H9 (cell line): ENCODE results near the gene B4GALNT1. TPM values are rescaled to one million over a fixed set of nuclear protein-coding genes. Genes with fewer than 3 reads are reported as not detected.
A peak's percentile ranks its signal among the peaks of the same experiment; 100 is the strongest.

ENCODE experiments used
- DNase-seq: peaks from one replicate; pipeline ENCODE4 v3.0.0-alpha.2; 2017
- H2AFZ ChIP-seq: one replicate; pipeline ENCODE4 v1.6.1; 2013; ENCODE audit warnings: mild to moderate bottlenecking, low read length, control low read depth, moderate library complexity
- H2AK5ac ChIP-seq: 2 replicates; pipeline ENCODE4 v1.6.1; 2013; ENCODE audit warnings: low read length, control low read depth, mixed read lengths; ENCODE audit not compliant: insufficient read length
- H2BK120ac ChIP-seq: one replicate; pipeline ENCODE4 v1.6.1; 2013; ENCODE audit warnings: low read depth, mild to moderate bottlenecking, low read length, control low read depth, inconsistent platforms; ENCODE audit not compliant: poor library complexity, severe bottlenecking
- H2BK12ac ChIP-seq: 2 replicates; pipeline ENCODE4 v1.6.1; 2013; ENCODE audit warnings: low read length, control low read depth, mixed read lengths, low read depth; ENCODE audit not compliant: insufficient read length
- H2BK15ac ChIP-seq: 2 replicates; pipeline ENCODE4 v1.6.1; 2013; ENCODE audit warnings: low read depth, low read length, control low read depth
- H2BK20ac ChIP-seq: one replicate; pipeline ENCODE4 v1.6.1; 2013; ENCODE audit warnings: low read depth, mild to moderate bottlenecking, low read length, control low read depth, inconsistent platforms; ENCODE audit not compliant: poor library complexity, severe bottlenecking
- H2BK5ac ChIP-seq: 2 replicates; pipeline ENCODE4 v1.6.1; 2013; ENCODE audit warnings: low read length, control low read depth, mixed read lengths; ENCODE audit not compliant: insufficient read length
- H3K14ac ChIP-seq: 2 replicates; pipeline ENCODE4 v1.6.1; 2013; ENCODE audit warnings: low read length, control low read depth; ENCODE audit not compliant: insufficient read depth
- H3K18ac ChIP-seq: 2 replicates; pipeline ENCODE4 v1.6.1; 2013; ENCODE audit warnings: low read depth, mild to moderate bottlenecking, mixed read lengths, low read length, control low read depth; ENCODE audit not compliant: insufficient read length
- H3K23ac ChIP-seq: 2 replicates; pipeline ENCODE4 v1.6.1; 2013; ENCODE audit warnings: low read length, control low read depth, mixed read lengths, low read depth; ENCODE audit not compliant: insufficient read length
- H3K23me2 ChIP-seq: 2 replicates; pipeline ENCODE4 v1.6.1; 2013; ENCODE audit warnings: low read depth, mild to moderate bottlenecking, mixed read lengths, low read length, control low read depth; ENCODE audit not compliant: insufficient read length, poor library complexity, severe bottlenecking
- H3K27ac ChIP-seq: 2 replicates; pipeline ENCODE4 v1.5.1; 2013; ENCODE audit warnings: low read length, control low read depth, mixed read lengths, low read depth; ENCODE audit not compliant: insufficient read length
- H3K27me3 ChIP-seq: 2 replicates; pipeline ENCODE4 v1.6.1; 2013; ENCODE audit warnings: low read length, control low read depth, inconsistent platforms; ENCODE audit not compliant: insufficient read depth
- H3K4ac ChIP-seq: 2 replicates; pipeline ENCODE4 v1.6.1; 2013; ENCODE audit warnings: low read depth, mild to moderate bottlenecking, control low read depth, inconsistent platforms, low read length, moderate library complexity
- H3K4me1 ChIP-seq: 2 replicates; pipeline ENCODE4 v1.6.1; 2013; ENCODE audit warnings: low read length, control low read depth, inconsistent platforms; ENCODE audit not compliant: insufficient read depth
- H3K4me2 ChIP-seq: 2 replicates; pipeline ENCODE4 v1.6.1; 2013; ENCODE audit warnings: low read length, control low read depth, mixed read lengths; ENCODE audit not compliant: insufficient read length, insufficient read depth
- H3K56ac ChIP-seq: 2 replicates; pipeline ENCODE4 v1.6.1; 2013; ENCODE audit warnings: low read depth, mild to moderate bottlenecking, mixed read lengths, low read length, control low read depth; ENCODE audit not compliant: insufficient read length
- H3K79me1 ChIP-seq: 2 replicates; pipeline ENCODE4 v1.6.1; 2013; ENCODE audit warnings: low read depth, mild to moderate bottlenecking, moderate library complexity, low read length, control low read depth, inconsistent platforms; ENCODE audit not compliant: insufficient read depth, poor library complexity, severe bottlenecking
- H3K79me2 ChIP-seq: 2 replicates; pipeline ENCODE4 v1.6.1; 2013; ENCODE audit warnings: low read length, control low read depth, inconsistent platforms; ENCODE audit not compliant: insufficient read depth
- H3K9ac ChIP-seq: 2 replicates; pipeline ENCODE4 v1.6.1; 2013; ENCODE audit warnings: low read length, control low read depth, mixed read lengths; ENCODE audit not compliant: insufficient read length; ENCODE audit errors: extremely low read depth
- H3K9me3 ChIP-seq: one replicate; pipeline ENCODE4 v1.6.1; 2013; ENCODE audit warnings: low read depth, low read length, inconsistent platforms; ENCODE audit not compliant: control insufficient read depth
- H3T11ph ChIP-seq: one replicate; pipeline ENCODE4 v1.6.1; 2013; ENCODE audit warnings: mild to moderate bottlenecking, low read length, control low read depth, inconsistent platforms
- H4K20me1 ChIP-seq: one replicate; pipeline ENCODE4 v1.6.1; 2013; ENCODE audit not compliant: control insufficient read depth, insufficient read length, insufficient read depth
- H4K5ac ChIP-seq: 2 replicates; pipeline ENCODE4 v1.6.1; 2013; ENCODE audit warnings: low read depth, mild to moderate bottlenecking, mixed read lengths, low read length, control low read depth; ENCODE audit not compliant: insufficient read length
- H4K8ac ChIP-seq: replicated peaks from 2 replicates; pipeline ENCODE4 v1.6.1; 2013; ENCODE audit warnings: low read length, control low read depth, mixed read lengths, low read depth; ENCODE audit not compliant: insufficient read length
- H4K91ac ChIP-seq: 2 replicates; pipeline ENCODE4 v1.6.1; 2013; ENCODE audit warnings: low read depth, mild to moderate bottlenecking, moderate library complexity, mixed read lengths, low read length, control low read depth; ENCODE audit not compliant: insufficient read length
- H3K27ac Mint-ChIP-seq, 3 experiments: 2 replicates in 2 of 3; 3 replicates in 1 of 3; pipeline ENCODE4 v1.8.0; 2020 to 2021; ENCODE audit warnings: mixed read lengths in 3 of 3, mild to moderate bottlenecking in 1 of 3, moderate library complexity in 1 of 3
- H3K27me3 Mint-ChIP-seq: 2 replicates; pipeline ENCODE4 v1.8.0; 2021; ENCODE audit warnings: low read depth, mild to moderate bottlenecking, moderate library complexity, mixed read lengths
- H3K36me3 Mint-ChIP-seq, 3 experiments: 2 replicates in 2 of 3; 3 replicates in 1 of 3; pipeline ENCODE4 v1.8.0; 2020 to 2021; ENCODE audit warnings: low read depth in 3 of 3, mixed read lengths in 3 of 3; ENCODE audit not compliant: insufficient read depth in 1 of 3
- H3K4me1 Mint-ChIP-seq, 2 experiments: 2 replicates each; pipeline ENCODE4 v1.8.0; 2020; ENCODE audit warnings: mixed read lengths in 2 of 2
- H3K4me3 Mint-ChIP-seq, 2 experiments: 2 replicates in 1 of 2; 3 replicates in 1 of 2; pipeline ENCODE4 v1.8.0; 2020 to 2021; ENCODE audit warnings: mild to moderate bottlenecking in 2 of 2, mixed read lengths in 2 of 2, moderate library complexity in 1 of 2
- H3K9me3 Mint-ChIP-seq, 2 experiments: 2 replicates in 1 of 2; 3 replicates in 1 of 2; pipeline ENCODE4 v1.8.0; 2020; ENCODE audit warnings: mild to moderate bottlenecking in 2 of 2, mixed read lengths in 2 of 2, moderate library complexity in 1 of 2
- CTCF ChIP-seq: fragments of 200-600 bp; sonication (generic); conservative IDR thresholded peaks from 3 replicates; pipeline ENCODE4 v1.8.0; 2021; ENCODE audit warnings: antibody characterized with exemption, mild to moderate bottlenecking
- WGBS: extraction: QIAGEN DNeasy Blood & Tissue Kit; methylation state at CpG from one replicate; pipeline ENCODE4 v1.1.7; 2013; ENCODE audit warnings: missing lambda C conversion rate, low lambda C conversion rate, mixed read lengths; ENCODE audit not compliant: insufficient read length; ENCODE audit errors: extremely low coverage; 5-methylcytosine and 5-hydroxymethylcytosine counted together
- total RNA-seq: library from RNA; stranded (reverse); gene quantifications from 2 replicates; pipeline ENCODE4 v1.2.1, GENCODE V29; 2021

B4GALNT1 gene
- total RNA-seq, 1 experiment from 2014 or later: 2.3 TPM

GRCh38 chr12:57626921-57627445 is 6.0 kb downstream of the B4GALNT1 start:
- Histone ChIP-seq H3K18ac (no peak overlapping the region), H2BK5ac (no peak overlapping the region), H3K9ac (no peak overlapping the region), H3K79me2 (no peaks in the 10 kb centered on the region), H3K79me1 (no peaks in the 10 kb centered on the region), H4K5ac (no peak overlapping the region), H3K56ac (no peak overlapping the region), H2BK12ac (no peak overlapping the region), H3K4me2 (no peak overlapping the region), H4K20me1 (peaks cover under 1% of the 10 kb centered on the region), H3K14ac (no peak overlapping the region), H3K4ac (no peak overlapping the region), H2AK5ac (no peak overlapping the region), H2BK15ac (no peak overlapping the region), H3T11ph (no peak overlapping the region), H3K9me3 (no peaks in the 10 kb centered on the region), H2AFZ (no peak overlapping the region), H2BK20ac (no peak overlapping the region), H3K23ac (no peak overlapping the region), H3K23me2 (peaks cover 14% of the 10 kb centered on the region), H4K8ac (no peak overlapping the region), H2BK120ac (no peak overlapping the region), H3K27ac (no peak overlapping the region), H4K91ac (no peak overlapping the region), H3K27me3 (peaks cover 94% of the 10 kb centered on the region), H3K4me1 (no peaks in the 10 kb centered on the region; the same call in 1 of the 2 replicates)
- peak overlapping the region in 1 of 3 experiments; percentile 68; a peak in 1 of 7 replicates for H3K27ac Mint-ChIP-seq
- no CpG with 5 or more reads among the region's 9 CpGs for WGBS
- peak overlapping the region in 1 of 2 experiments; percentile 46; a peak in 2 of 5 replicates for H3K4me3 Mint-ChIP-seq
- DNase-seq: no peak
- H3K4me1 Mint-ChIP-seq: peaks cover 8 to 32% of the 10 kb centered on the region in 2 experiments
- peaks cover 97% of the 10 kb centered on the region for H3K27me3 Mint-ChIP-seq
- no peak for TF ChIP-seq CTCF
- no peaks in the 10 kb centered on the region; a peak in 3 of 7 replicates for H3K36me3 Mint-ChIP-seq
- no peaks in the 10 kb centered on the region for H3K9me3 Mint-ChIP-seq
